ENCODE data around the gene CFAP65. TPM values are rescaled to one million over a fixed set of nuclear protein-coding genes. Genes with fewer than 3 reads are reported as not detected.

Gene CFAP65
- total and polyA plus RNA-seq, 2 of the 13 experiments (the other 11 are each of a cell fraction or from before 2014, with no cell fraction given), result 0.05 TPM; not detected in 1

GRCh38 chr2:219045937-219046550 lies 4.7 kb upstream of the CFAP65 start (continued):
- 0 out of 2 replicates have a peak, but pooled peaks have one; percentile 48 for TF ChIP-seq ZC3H13 (CRISPR knock-in tag; IDR thresholded peaks at IDR 0.05)
- no peak for TF ChIP-seq PAWR (CRISPR knock-in tag; IDR thresholded peaks at IDR 0.05; ENCODE audit: borderline replicate concordance)
- peak; percentile 48; the same call in 1 of the 2 replicates for TF ChIP-seq ZNF7 (CRISPR knock-in tag; IDR thresholded peaks at IDR 0.05)
- peak; percentile 98 for TF ChIP-seq ZSCAN9 (CRISPR knock-in tag; IDR thresholded peaks at IDR 0.05; ENCODE audit: borderline replicate concordance)
- no peak for TF ChIP-seq SETDB1 (CRISPR knock-in tag; IDR thresholded peaks at IDR 0.05; ENCODE audit: borderline replicate concordance)
- TF ChIP-seq MYC (CRISPR knock-in tag; IDR thresholded peaks at IDR 0.05; ENCODE audit: borderline replicate concordance), result no peak
- peak; percentile 54; the same call in 1 of the 2 replicates for TF ChIP-seq ZFP1 (CRISPR knock-in tag; IDR thresholded peaks at IDR 0.05)
- TF ChIP-seq ZC3H4 (CRISPR knock-in tag; IDR thresholded peaks at IDR 0.05; ENCODE audit: borderline replicate concordance), result no peak; the same call in 1 of the 2 replicates
- TF ChIP-seq ZNF256 (CRISPR knock-in tag; conservative IDR thresholded peaks at IDR 0.05), result 0 out of 2 replicates have a peak, but pooled peaks have one; percentile 37
- TF ChIP-seq MAFK (conservative IDR thresholded peaks at IDR 0.05 in 1 of 2, IDR thresholded peaks at IDR 0.05 in 1 of 2; ENCODE audit: low read length in 2 of 2), result no peak
- no peak for TF ChIP-seq ZNF629 (CRISPR knock-in tag; conservative IDR thresholded peaks at IDR 0.05)
- no peak for TF ChIP-seq U2AF2 (IDR thresholded peaks at IDR 0.05; ENCODE audit: low read depth, low read length)
- no peak for TF ChIP-seq NKX3-1 (CRISPR knock-in tag; IDR thresholded peaks at IDR 0.05)
- no peak for TF ChIP-seq ZNF382 (CRISPR knock-in tag; IDR thresholded peaks at IDR 0.05; ENCODE audit: borderline replicate concordance)
- TF ChIP-seq, protein P1, sequence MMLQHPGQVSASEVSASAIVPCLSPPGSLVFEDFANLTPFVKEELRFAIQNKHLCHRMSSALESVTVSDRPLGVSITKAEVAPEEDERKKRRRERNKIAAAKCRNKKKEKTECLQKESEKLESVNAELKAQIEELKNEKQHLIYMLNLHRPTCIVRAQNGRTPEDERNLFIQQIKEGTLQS (CRISPR knock-in tag; IDR thresholded peaks at IDR 0.05), result peak; percentile 50; the same call in 1 of the 2 replicates
- TF ChIP-seq, protein P2, sequence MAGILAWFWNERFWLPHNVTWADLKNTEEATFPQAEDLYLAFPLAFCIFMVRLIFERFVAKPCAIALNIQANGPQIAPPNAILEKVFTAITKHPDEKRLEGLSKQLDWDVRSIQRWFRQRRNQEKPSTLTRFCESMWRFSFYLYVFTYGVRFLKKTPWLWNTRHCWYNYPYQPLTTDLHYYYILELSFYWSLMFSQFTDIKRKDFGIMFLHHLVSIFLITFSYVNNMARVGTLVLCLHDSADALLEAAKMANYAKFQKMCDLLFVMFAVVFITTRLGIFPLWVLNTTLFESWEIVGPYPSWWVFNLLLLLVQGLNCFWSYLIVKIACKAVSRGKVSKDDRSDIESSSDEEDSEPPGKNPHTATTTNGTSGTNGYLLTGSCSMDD (CRISPR knock-in tag; IDR thresholded peaks at IDR 0.05), result no peak
- TF ChIP-seq NFIB (CRISPR knock-in tag; IDR thresholded peaks at IDR 0.05; ENCODE audit: borderline replicate concordance), result no peak
- TF ChIP-seq ZBTB1 (CRISPR knock-in tag; IDR thresholded peaks at IDR 0.05; ENCODE audit: borderline replicate concordance), result peak; percentile 39; the same call in 1 of the 2 replicates
- TF ChIP-seq ZMAT3 (CRISPR knock-in tag; conservative IDR thresholded peaks at IDR 0.05), result 0 out of 2 replicates have a peak, but pooled peaks have one; percentile 41
- TF ChIP-seq MTERF4 (CRISPR knock-in tag; IDR thresholded peaks at IDR 0.05), result no peak
- 0 out of 2 replicates have a peak, but pooled peaks have one; percentile 45 for TF ChIP-seq MIER3 (CRISPR knock-in tag; IDR thresholded peaks at IDR 0.05; ENCODE audit: borderline replicate concordance)
- TF ChIP-seq FOXM1 (CRISPR knock-in tag; IDR thresholded peaks at IDR 0.05), result no peak
- TF ChIP-seq MEIS1 (CRISPR knock-in tag; IDR thresholded peaks at IDR 0.05; ENCODE audit: borderline replicate concordance), result no peak
- TF ChIP-seq ZNF768 (CRISPR knock-in tag; IDR thresholded peaks at IDR 0.05), result no peak
- no peak for TF ChIP-seq TCF7 (IDR thresholded peaks at IDR 0.05; ENCODE audit: low read depth)
- peak; percentile 30; the same call in 1 of the 2 replicates for TF ChIP-seq ZSCAN30 (CRISPR knock-in tag; IDR thresholded peaks at IDR 0.05)
- no peak for TF ChIP-seq POGZ (CRISPR knock-in tag; IDR thresholded peaks at IDR 0.05)
- no peak for TF ChIP-seq ELF1 (CRISPR knock-in tag; IDR thresholded peaks at IDR 0.05)
- no peak for TF ChIP-seq ZNF710 (CRISPR knock-in tag; IDR thresholded peaks at IDR 0.05; ENCODE audit: borderline replicate concordance)

Data from HepG2 (cell line).